Memory B cell (primary cell): Measurements from ENCODE around the gene PRAMEF5.
"Not testable (repeated sequence)": the region's sequence is repeated elsewhere in the genome, so short reads cannot be mapped to it uniquely, and the experiment has no call there.

Source experiments
- ATAC-seq: fragments of 150-1000 bp; cut with Tn5 transposase; 2 replicates; pipeline ENCODE4 v1.10.0; 2021; ENCODE audit warnings: low read depth, mild to moderate bottlenecking, moderate library complexity
- DNase-seq, 2 donors: peaks; one replicate each; pipeline ENCODE4 v3.0.0; 2022; ENCODE audit warnings: low spot score in 2 of 2
- H3K27ac Mint-ChIP-seq: one replicate; pipeline ENCODE4 v1.8.0; 2022; ENCODE audit warnings: mild to moderate bottlenecking, moderate library complexity, mixed read lengths
- H3K27me3 Mint-ChIP-seq: one replicate; pipeline ENCODE4 v1.8.0; 2022; ENCODE audit warnings: mixed read lengths
- H3K36me3 Mint-ChIP-seq: one replicate; pipeline ENCODE4 v1.8.0; 2022; ENCODE audit warnings: mild to moderate bottlenecking, mixed read lengths
- H3K4me1 Mint-ChIP-seq: one replicate; pipeline ENCODE4 v1.8.0; 2022; ENCODE audit warnings: mixed read lengths
- H3K4me3 Mint-ChIP-seq: one replicate; pipeline ENCODE4 v1.8.0; 2022; ENCODE audit warnings: mild to moderate bottlenecking, moderate library complexity, mixed read lengths
- H3K9me3 Mint-ChIP-seq: one replicate; pipeline ENCODE4 v1.8.0; 2022; ENCODE audit warnings: mixed read lengths

PRAMEF5 gene

GRCh38 chr1:13237572-13237971 lies 16.4 kb upstream of the PRAMEF5 start:
- ATAC-seq, H3K27ac Mint-ChIP-seq, H3K36me3 Mint-ChIP-seq, H3K4me3 Mint-ChIP-seq, H3K9me3 Mint-ChIP-seq, H3K4me1 Mint-ChIP-seq, H3K27me3 Mint-ChIP-seq: not testable (repeated sequence)
- peak in 1 of 2 donors; percentile 9 for DNase-seq

- not testable (repeated sequence) for H3K36me3 Mint-ChIP-seq, ATAC-seq, H3K4me1 Mint-ChIP-seq, H3K27me3 Mint-ChIP-seq, DNase-seq, H3K9me3 Mint-ChIP-seq, H3K4me3 Mint-ChIP-seq, H3K27ac Mint-ChIP-seq
Measured at GRCh38 chr1:13239633-13240032, 14.4 kb upstream of the PRAMEF5 start.

- ATAC-seq, H3K9me3 Mint-ChIP-seq, H3K4me1 Mint-ChIP-seq: not testable (repeated sequence)
Measured at GRCh38 chr1:13243536-13244263, 10.3 kb upstream of the PRAMEF5 start.

GRCh38 chr1:13245841-13246553 lies 8.0 kb upstream of the PRAMEF5 start:
- H3K27ac Mint-ChIP-seq, H3K4me1 Mint-ChIP-seq, H3K27me3 Mint-ChIP-seq, H3K4me3 Mint-ChIP-seq, ATAC-seq, DNase-seq, H3K9me3 Mint-ChIP-seq, H3K36me3 Mint-ChIP-seq: not testable (repeated sequence)

More at GRCh38 chr1:13243536-13244263, 10.3 kb upstream of the PRAMEF5 start:
- H3K27ac Mint-ChIP-seq, H3K27me3 Mint-ChIP-seq, H3K36me3 Mint-ChIP-seq, DNase-seq, H3K4me3 Mint-ChIP-seq: not testable (repeated sequence)

- not testable (repeated sequence) for H3K4me1 Mint-ChIP-seq, H3K4me3 Mint-ChIP-seq
Measured at GRCh38 chr1:13246554-13246871, 7.5 kb upstream of the PRAMEF5 start.

GRCh38 chr1:13247122-13247521 lies 6.9 kb upstream of the PRAMEF5 start:
- not testable (repeated sequence) for DNase-seq, H3K27ac Mint-ChIP-seq, H3K36me3 Mint-ChIP-seq, H3K27me3 Mint-ChIP-seq, ATAC-seq, H3K9me3 Mint-ChIP-seq, H3K4me1 Mint-ChIP-seq, H3K4me3 Mint-ChIP-seq

More at GRCh38 chr1:13246554-13246871, 7.5 kb upstream of the PRAMEF5 start:
- not testable (repeated sequence) for ATAC-seq, H3K9me3 Mint-ChIP-seq, H3K36me3 Mint-ChIP-seq, H3K27me3 Mint-ChIP-seq, H3K27ac Mint-ChIP-seq, DNase-seq

- not testable (repeated sequence) for DNase-seq, H3K4me3 Mint-ChIP-seq, H3K27me3 Mint-ChIP-seq, H3K36me3 Mint-ChIP-seq, H3K9me3 Mint-ChIP-seq, H3K4me1 Mint-ChIP-seq, H3K27ac Mint-ChIP-seq, ATAC-seq
Measured at GRCh38 chr1:13265124-13265523, 11.1 kb downstream of the PRAMEF5 start.

GRCh38 chr1:13277016-13277415 lies 23.0 kb downstream of the PRAMEF5 start:
- H3K36me3 Mint-ChIP-seq, H3K4me1 Mint-ChIP-seq, H3K27ac Mint-ChIP-seq, H3K27me3 Mint-ChIP-seq, DNase-seq, H3K9me3 Mint-ChIP-seq, ATAC-seq, H3K4me3 Mint-ChIP-seq: not testable (repeated sequence)

- not testable (repeated sequence) for H3K27me3 Mint-ChIP-seq, DNase-seq, H3K27ac Mint-ChIP-seq, ATAC-seq, H3K4me3 Mint-ChIP-seq, H3K9me3 Mint-ChIP-seq, H3K4me1 Mint-ChIP-seq, H3K36me3 Mint-ChIP-seq
Measured at GRCh38 chr1:13279617-13280016, 25.6 kb downstream of the PRAMEF5 start.

- H3K4me1 Mint-ChIP-seq, ATAC-seq, H3K27ac Mint-ChIP-seq, H3K36me3 Mint-ChIP-seq, DNase-seq, H3K9me3 Mint-ChIP-seq, H3K4me3 Mint-ChIP-seq, H3K27me3 Mint-ChIP-seq: not testable (repeated sequence)
Measured at GRCh38 chr1:13285037-13285436, 31.0 kb downstream of the PRAMEF5 start, which contains the start of gene PRAMEF8. Gene PRAMEF8, minus strand, starts transcription at chr1:13285137. Its CDS starts 1,046 bp downstream, at chr1:13284091.

GRCh38 chr1:13289030-13289429 lies 35.0 kb downstream of the PRAMEF5 start:
- H3K36me3 Mint-ChIP-seq, H3K27ac Mint-ChIP-seq, H3K4me3 Mint-ChIP-seq, H3K9me3 Mint-ChIP-seq, DNase-seq, H3K4me1 Mint-ChIP-seq, ATAC-seq, H3K27me3 Mint-ChIP-seq: not testable (repeated sequence)

- DNase-seq, H3K9me3 Mint-ChIP-seq, ATAC-seq, H3K4me3 Mint-ChIP-seq, H3K27ac Mint-ChIP-seq, H3K4me1 Mint-ChIP-seq, H3K36me3 Mint-ChIP-seq, H3K27me3 Mint-ChIP-seq: not testable (repeated sequence)
Measured at GRCh38 chr1:13297216-13297931, 43.4 kb downstream of the PRAMEF5 start.

GRCh38 chr1:13298699-13299098 lies 44.7 kb downstream of the PRAMEF5 start:
- H3K27ac Mint-ChIP-seq, H3K27me3 Mint-ChIP-seq, H3K4me1 Mint-ChIP-seq, H3K4me3 Mint-ChIP-seq, H3K36me3 Mint-ChIP-seq, DNase-seq, ATAC-seq, H3K9me3 Mint-ChIP-seq: not testable (repeated sequence)

GRCh38 chr1:13302197-13302596 lies 48.2 kb downstream of the PRAMEF5 start:
- not testable (repeated sequence) for H3K36me3 Mint-ChIP-seq, ATAC-seq, H3K4me3 Mint-ChIP-seq, DNase-seq, H3K27ac Mint-ChIP-seq, H3K27me3 Mint-ChIP-seq, H3K4me1 Mint-ChIP-seq, H3K9me3 Mint-ChIP-seq
